Glomerular visceral epithelial cell (primary cell): ENCODE results near the gene PHF3.

Experiments
- DNase-seq: peaks from one replicate; pipeline ENCODE4 v3.0.0-alpha.2; 2016; ENCODE audit errors: extremely low spot score

The PHF3 gene

DNA sequence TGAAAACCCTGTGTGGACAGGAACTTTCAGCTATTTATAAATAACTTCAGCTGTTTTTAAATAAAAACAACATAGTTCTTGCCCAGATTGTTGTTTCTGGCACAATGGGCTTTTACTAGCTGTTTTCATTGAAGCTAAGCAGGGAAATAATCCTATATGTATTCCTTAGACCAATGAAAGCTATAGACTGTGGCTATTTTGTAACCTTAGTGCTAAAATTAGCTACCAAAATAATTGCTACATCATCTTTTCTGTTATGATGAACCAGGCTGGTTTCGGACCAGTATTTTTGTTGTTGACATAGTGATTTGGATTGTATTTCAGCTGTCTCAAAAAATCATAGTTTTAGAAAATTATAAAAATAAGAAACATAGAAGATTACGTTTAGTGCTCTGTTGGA is 13.7 kb downstream of the PHF3 start:
- DNase-seq = no peak

DNA sequence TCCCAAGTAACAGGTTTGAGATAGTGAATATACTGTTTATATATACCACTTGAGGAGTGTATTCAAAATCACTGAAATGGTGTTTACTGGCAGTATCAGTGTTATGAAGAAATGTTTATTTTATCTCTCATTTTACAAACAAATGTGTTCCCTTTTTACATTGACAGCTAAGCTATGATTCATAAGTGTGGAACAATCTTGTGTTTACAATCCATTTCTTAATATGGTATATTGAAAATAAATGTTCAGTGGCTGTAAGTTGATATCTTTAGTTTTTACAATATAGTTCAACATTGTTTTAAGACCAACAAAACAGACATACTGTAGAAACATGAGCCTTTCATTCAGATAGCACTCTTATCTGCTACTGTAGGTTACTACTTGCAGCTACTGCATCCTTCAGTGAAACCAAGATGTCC is 14.3 kb downstream of the PHF3 start:
- no peak for DNase-seq

DNA sequence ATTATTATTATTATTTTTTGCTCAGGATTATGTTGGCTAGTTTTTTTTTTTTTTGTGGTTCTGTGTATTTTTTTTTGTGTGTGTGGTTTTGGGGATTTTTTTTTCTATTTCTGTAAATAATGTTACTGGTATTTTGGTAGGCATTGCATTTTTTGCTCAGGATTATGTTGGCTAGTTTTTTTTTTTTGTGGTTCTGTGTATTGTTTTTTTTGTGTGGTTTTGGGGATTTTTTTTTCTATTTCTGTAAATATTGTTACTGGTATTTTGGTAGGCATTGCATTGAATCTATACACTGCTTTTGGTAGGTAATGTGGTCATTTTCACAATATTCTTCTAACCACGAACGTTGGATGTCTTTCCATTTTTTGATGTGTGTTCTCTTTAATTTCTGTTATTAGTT is 17.4 kb downstream of the PHF3 start:
- no peak for DNase-seq

DNA sequence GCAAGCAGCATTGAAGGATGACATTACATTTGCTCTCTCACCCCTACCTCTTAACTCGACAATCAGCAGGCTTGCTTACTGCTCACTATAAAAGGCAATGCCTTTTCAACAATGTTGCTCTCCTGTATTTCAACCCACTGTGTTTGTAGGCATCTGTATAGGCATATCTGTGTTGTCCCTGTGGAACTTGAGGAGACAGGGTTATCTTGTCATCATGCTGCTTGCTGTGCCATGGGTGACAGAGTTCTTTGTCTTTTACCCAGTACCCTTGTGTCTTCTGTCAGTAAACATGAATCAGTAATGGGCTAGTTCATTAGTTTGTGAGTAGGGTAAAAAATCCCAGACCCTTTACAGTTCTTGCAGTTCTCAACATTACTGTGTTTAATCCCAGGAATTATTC is 25.2 kb downstream of the PHF3 start:
- DNase-seq = no peak

DNA sequence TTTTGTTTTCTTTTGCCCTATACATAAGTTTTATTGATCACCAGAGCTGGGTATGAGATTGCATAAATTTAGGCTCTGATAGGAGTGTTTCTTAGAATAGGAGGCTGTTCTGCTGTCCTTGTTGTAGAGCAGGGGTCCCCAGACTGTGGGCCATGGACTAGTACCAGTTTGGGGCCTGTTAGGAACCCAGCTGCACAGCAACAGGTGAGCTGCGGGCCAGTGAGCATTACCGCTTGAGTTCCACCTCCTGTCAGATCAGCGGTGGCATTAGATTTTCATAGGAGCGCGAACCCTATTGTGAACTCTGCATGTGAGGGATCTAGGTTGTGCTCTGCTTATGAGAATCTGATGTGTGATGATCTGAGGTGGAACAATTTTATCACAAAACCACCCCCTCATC is 26.2 kb downstream of the PHF3 start:
- no peak for DNase-seq

DNA sequence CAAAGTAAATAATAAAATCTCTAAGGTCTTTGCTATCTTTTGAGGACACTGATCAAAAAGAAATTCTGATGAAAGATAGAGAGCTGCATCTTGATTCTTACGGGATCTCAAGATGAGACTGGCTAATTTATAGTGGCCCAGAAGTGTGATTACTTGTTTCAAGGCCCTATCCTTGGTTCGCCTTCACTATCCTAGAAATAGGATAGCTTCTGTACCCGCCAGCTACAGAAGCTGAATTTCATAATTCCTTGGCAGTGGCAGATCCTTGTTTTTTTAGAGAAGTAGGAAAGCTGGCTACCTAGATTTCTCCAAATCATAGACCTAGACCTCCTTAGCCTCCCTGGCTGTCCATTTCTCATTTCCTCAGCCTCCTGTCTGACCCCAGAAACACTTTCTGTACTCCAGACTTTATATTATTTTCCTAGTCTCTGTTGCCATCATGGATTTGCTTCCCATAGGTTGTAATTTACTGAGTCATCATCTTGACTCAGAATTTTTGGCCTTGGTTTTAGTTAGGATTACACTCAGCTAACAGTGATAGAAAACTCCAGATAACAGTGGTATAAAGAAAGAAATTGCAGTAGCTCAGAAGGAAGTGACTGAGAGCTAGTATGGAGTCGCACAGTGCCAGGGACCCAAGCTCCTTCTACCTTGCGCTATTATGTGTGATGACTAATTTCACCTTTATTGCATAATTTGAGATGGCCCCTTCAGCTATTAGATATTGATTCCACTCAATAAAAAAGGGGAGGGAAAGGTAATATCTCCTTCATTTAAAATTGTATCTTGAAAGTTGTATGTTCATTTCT is 27.7 kb downstream of the PHF3 start:
- peak; percentile 47 for DNase-seq

DNA sequence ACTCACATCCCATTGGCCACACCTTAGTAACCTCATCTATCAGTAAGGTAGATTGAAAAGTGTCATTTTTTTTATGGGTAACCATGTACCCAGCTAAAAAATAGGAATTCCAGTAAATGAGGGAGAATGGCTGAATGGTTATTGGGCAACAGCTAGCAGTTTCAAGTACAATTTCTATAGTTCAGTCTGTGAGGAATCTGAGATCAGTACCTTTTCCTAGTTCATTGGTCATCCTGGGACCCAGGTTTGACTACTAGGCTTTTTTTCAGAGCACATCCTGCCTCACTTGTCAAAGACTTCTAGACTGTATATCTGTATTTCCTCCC is 28.3 kb downstream of the PHF3 start:
- no peak for DNase-seq

DNA sequence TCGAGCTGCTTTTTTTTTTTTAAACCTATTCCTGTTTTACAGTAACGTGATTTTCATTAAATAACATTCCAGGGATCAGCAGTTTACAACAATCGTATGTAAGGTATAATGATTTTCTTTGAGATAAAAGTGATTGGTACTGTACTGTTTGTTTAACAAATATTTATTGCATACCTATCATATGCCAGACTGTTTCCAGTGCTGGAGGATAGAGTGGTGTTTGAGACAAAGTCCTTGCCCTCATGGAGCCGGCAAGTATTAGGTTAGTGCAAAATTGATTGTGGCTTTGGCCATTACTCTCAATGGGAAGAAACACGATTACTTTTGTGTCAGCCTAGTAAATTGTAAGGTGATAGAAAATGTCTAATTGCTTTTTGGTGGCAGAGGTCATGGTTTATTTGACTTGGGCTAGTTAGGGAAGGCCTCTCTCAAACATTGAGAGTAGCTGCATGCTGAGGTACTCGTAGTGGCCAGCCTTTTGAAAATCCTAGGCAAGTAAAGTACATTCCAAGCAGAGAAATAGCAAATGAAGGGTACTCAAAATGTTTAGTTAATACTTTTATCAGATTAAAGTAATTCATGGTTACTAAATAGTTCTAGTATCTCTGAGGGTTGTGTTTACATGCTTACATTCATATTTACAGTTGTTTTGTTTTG is 35.6 kb downstream of the PHF3 start:
- no peak for DNase-seq

DNA sequence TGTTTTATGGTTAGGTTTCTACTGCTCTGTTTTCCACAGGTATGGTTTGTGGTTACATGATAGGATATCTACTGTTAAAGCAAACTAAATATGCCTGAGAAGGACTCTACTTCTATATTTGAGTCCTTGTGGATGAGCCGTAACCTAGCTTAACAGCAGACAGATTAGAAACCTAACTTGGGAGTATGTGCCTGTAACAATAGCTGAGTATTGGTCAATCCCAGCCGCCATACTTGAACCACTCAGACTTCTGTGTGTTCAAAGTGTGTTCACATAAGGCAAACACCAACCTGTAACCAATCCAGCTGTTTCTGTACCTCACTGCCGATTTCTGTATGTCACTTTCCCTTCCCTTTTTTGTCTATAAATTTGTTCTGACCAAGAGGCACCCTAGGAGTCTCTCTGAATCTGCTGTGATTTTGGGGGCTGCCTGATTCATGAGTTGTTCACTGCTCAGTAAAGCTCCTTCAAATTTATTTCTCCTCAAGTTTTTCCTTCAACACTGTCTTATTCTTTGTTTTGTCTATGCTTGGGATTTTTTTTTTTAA is 37.1 kb downstream of the PHF3 start:
- DNase-seq = no peak

DNA sequence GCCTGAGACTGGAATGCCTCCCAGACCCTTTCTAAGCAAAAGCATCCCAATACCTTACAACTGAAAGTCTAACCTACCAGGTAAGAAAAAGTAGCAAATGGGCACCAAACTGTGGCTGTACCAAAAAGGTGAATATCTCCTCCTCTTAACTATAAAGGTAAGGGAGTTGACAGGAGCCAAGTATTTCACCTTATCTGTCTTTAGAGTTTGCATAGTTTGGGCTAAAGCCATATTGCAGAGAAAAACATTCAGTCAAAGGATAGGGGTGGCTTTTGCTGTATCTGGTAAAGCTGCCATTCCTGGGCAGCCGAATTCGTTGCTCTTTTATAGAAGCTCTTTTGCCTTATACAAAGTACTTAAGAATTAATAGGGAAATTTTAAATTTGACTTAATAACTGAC is 38.1 kb downstream of the PHF3 start:
- DNase-seq = no peak

DNA sequence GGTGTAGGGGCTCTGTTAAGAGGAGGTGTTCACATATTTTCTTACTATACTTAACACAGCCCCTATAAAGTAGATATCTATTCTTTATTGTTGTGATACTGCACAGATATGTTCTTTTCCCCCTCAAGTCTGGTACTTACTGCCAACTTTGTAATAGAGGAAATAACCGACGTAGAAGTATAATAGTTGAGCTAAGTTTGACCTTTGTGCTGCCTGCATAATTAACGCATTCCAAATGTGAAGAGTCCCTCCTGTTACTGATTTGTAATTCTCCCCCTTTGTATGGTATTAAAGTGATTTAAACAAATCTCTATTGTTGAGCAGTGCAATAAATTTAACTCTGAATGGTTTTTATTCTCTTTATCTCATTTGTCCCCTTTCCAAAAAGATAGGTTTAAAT is 39.0 kb downstream of the PHF3 start:
- DNase-seq = no peak

DNA sequence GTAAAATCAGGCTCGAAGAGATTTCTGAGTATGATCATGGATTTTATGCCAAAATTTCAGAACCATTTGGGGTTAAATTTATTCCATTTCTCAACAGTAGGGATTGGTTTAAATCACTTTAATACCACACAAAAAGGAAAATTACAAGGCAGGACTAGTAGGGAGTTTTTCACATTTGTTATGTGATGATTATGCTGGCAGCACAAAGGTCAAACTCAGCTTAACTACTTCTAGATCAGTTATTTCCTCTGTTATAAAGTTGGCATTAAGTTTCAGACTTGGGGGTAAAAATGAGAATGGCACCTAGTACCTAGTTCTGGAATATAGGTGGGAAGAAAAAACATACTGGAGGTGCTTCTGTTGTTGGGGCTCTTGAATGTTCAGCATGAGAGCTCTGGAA is 39.5 kb downstream of the PHF3 start:
- DNase-seq = no peak

DNA sequence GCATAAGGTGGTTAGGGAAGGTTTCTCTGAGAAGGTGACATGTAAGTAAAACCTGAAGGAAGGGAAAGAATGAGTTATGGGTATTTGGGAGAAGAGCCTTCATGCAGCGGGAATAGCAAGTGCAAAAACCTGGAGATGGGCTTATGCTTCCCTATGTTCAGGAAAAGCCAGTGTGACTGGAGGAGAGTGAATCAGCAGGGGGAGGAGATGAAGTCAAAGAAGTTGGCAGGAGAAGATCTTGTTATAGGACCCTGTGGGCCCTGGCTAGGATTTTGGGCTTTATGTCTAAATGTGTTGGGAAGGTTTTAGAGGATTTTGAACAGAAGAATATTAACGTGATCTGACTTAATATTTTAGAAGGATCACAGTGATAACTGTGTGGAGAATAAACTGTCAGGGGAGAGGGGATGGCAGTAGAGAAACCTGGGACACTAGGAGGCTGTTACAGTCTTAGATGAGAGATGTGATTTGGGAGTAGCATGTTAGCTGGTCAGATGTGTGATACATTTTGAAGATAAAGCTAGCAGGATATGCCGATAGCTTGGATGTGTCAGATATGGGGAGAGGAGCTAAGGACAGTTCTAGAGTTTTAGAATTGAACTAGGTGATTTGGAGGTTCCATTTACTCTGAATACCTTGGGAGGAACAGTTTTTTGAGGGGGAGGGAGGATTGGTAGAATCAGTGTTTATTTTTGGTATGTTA is 41.0 kb downstream of the PHF3 start:
- no peak for DNase-seq

DNA sequence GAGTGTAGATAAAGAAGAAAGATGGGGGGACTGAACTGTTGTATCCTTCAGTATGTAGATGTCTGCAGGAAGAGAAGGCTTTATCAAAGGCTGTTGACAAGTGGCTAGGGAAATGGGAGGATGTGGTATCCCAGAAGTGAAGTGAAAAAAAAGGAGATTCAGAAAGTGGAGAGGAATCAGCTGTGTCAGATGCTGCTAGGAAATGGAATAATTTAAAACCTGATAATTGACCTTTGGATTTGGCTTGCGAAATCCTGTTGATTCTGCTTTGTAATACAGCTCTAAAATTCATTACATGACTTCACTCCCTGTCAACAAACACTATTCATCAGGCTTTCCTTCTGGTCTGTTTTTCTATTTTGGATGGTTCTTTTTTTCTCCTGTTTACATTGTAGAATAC is 41.7 kb downstream of the PHF3 start:
- no peak for DNase-seq

DNA sequence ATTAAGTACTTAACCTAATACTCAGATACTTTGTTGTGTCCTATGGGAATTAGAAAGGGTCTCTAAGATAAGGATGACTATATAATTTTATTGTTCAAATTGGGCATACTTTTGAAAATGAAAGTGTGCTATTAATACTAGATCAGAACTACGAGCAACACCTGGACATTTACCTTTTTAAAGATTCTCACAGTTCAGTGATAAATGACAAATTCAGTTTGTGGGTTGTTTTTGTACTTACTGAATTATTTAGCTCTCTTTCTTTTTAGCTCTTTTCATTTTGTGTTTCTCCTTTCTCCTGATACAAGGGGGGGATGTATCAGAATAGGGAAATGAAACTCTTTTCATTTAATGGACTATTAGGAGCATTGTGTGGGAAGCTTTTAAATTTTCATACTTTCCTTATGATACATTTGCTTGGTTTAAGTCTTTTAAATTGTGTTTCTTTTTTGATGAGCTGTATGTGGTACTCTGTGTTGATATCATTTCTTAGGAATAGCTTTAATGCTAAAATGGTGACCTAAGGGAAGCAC is 47.5 kb downstream of the PHF3 start:
- no peak for DNase-seq

DNA sequence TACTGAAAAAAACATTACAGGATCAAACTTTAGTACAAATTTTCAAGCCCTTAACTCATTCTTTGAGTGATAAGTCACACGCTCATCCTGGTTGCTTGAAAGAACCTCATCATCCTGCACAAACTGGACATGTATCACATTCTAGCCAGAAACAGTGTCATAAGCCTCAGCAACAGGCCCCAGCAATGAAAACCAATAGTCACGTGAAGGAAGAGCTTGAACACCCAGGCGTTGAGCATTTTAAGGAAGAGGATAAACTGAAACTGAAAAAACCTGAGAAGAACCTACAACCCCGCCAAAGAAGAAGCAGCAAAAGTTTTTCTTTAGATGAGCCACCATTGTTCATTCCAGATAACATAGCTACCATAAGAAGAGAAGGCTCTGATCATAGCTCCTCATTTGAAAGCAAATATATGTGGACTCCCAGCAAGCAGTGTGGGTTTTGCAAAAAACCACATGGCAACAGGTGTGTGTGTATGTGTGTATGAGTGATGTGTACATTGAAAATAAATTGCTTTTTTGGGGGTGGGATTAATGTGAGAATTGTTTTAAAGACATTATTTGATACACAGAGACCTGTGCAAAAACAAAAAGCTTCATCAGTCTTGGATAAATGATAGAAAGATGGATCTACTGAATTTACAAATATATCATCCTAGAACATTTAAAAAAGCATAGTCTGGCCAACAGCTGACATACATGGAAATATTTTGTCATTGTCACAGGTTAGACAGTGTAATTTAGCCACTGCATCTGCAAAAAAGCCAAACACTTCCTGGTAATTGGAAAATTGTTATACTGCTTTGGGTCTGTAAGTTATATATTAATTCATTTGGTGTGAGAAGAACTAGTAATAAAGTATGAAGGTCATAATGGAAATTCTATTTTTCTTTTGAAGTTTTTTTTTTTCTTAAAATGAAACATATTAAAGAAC is 50.1 kb downstream of the PHF3 start:
- no peak for DNase-seq

DNA sequence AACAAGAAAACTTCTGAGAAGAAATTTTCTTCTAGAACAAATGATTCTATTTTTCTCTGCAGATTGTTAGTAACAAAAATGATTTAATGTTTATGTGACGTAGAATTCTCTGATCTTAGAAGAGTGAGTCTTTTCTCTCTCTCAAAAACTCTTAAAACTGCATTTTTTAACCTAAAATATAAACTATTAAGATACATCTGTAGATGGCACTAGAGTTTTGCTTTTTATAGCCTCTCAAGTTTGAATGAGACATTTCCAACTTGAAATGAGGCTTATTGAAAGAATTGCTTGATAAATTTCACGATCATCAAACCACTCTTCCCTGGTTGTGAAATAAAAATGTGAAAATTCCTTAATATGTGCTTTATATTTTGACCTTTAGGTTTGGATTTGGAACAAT is 53.8 kb downstream of the PHF3 start:
- no peak for DNase-seq

DNA sequence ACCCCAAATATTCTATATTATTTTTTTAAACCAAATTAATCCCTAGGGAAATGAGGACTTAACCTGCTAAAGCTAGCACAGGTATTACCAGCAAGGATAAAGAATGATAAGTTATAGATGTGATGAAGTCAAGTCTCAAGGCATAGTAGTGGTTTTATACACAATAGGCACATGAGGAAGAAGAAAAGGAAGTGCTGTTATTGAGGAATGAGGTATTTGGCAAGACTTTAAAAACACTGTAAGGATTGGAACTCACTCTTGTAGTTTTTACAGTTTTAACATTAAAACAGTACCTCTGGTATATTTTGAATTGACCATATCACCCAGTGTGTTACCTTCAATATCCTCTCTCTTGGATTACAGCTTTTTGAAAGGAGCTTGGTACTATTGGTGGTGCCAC is 54.6 kb downstream of the PHF3 start:
- no peak for DNase-seq

DNA sequence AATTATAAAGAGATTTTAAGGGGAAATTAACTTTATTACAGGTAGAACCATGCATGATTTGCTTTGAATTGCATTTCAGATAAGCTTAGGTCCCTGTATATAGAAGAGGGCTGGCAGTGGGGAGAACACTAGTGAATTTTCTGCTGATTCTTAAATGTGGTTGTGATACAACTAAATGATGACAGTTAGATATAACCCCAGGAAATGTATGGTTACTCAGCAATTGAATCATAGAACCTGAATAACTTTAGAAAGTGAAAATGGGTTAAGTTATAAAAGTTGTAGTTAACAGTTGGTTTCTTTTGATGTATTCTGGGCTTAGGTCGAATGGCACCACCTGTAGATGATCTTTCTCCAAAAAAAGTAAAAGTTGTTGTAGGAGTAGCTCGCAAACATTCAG is 70.1 kb downstream of the PHF3 start:
- DNase-seq = no peak

DNA sequence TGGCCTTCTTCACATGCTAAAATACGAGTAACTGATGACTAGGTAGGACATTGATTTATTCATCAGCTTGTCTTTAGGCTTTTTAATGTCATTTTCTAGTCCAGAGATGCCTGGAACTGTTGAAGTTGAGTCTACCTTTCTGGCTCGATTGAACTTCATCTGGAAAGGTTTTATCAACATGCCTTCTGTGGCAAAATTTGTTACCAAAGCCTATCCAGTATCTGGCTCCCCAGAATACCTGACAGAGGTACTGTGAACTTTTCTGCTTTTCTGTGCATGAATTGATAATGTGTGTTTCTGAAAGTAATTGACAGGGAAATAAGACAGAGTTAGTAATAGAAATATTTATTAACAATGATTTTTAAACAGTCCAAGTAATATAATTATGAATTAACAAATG is 71.0 kb downstream of the PHF3 start:
- DNase-seq = no peak

DNA sequence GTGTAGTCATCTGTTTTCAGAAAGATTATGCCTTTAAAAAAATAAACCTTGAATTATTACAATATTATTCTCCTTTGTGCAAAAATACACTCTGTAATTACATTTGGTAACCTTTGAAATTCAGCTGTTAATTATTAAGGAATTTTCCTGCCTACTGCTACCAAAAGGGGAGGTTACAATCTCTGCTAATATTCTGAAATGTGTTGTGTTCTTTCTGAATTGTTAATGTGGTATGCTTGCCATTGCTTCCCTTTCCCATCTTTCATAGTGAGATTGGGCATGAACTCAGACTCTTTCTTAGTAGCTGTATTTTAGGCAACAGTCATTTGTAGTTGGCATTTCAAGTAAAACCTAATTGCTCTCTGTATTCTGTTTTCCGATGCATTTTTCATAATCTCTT is 73.0 kb downstream of the PHF3 start:
- no peak for DNase-seq

DNA sequence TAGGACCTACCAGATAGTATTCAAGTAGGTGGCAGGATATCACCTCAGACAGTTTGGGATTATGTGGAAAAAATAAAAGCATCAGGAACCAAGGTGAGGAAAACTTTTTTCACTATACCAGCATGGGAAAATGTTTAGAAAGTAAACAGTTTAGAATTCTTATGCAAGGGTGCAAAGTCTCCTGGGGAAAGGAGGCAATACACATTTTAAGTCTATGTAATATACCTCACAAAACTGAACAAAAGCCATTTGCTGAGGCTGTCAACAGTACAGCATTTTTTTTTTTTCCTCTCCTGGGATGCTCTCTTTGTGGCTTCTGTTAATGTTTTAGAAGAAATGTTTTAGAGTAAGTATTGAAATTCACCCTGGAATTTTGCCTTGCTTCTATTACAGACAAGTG is 73.5 kb downstream of the PHF3 start:
- DNase-seq = no peak
